NCI-H2196 treated with DMSO at 0.1 percent for 48 hours (cell line): ENCODE results near the gene PPP6R1.
"Not testable (repeated sequence)": the region's sequence is repeated elsewhere in the genome, so short reads cannot be mapped to it uniquely, and the experiment has no call there.

Source experiments
- DNase-seq: peaks from one replicate; lab custom pipeline; 2025; ENCODE audit not compliant: unreplicated experiment; lab: John Stamatoyannopoulos, UW

The PPP6R1 gene

GRCh38 chr19:55224679-55225414 lies 34.0 kb downstream of the PPP6R1 start:
- DNase-seq, result not testable (repeated sequence)

DNA sequence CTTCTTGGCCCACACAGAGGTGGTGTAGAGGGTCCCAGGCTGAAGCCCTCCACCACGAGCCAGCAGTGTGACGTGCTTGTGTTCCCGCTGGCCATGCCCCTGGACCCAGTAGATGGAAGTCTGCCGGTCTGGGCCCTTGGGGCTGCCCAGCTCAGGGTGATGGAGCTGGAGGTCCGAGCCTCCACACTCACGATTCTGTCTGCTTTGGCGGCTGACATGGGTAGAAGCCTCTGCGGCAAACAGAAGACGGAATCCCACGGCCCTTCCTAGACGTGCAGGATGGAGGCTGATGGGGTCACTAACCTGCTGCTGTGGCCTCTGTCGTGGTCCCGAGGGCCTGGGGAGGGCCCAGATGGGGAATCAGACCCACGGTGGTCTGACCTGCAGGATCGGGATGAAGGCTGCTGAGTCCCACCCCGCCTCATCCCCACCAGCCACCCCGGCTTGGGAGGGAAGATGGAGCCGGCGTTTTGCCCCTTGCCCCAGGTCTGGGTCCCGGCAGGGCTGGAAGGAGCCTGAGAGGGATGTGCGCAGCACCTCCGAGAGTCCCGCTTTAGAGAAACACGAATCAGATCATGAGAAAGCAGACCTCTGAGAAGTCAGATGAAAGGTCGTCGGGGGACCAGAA lies 34.7 kb downstream of the PPP6R1 start:
- no peak for DNase-seq

GRCh38 chr19:55223291-55224037 lies 35.4 kb downstream of the PPP6R1 start:
- no peak for DNase-seq

DNA sequence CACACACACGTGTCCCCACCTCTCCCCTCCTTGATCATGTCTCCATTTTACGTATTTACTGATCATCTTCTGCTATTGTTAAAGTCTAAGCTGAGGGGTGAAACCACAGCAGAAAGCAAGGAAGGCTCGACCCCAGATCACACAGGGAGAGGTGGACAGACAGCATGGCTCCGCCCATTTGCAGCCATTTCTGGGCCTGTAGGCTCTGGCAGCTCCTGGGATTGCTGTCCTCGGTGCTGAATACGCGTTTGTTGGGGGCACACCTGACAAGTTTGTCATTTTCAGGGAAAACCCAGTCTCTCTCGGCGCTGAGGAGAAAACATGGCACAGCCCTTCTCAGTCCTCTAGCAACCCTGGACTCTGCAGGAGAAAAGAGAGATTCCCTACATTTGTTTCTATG lies 38.3 kb downstream of the PPP6R1 start:
- DNase-seq, result no peak

DNA sequence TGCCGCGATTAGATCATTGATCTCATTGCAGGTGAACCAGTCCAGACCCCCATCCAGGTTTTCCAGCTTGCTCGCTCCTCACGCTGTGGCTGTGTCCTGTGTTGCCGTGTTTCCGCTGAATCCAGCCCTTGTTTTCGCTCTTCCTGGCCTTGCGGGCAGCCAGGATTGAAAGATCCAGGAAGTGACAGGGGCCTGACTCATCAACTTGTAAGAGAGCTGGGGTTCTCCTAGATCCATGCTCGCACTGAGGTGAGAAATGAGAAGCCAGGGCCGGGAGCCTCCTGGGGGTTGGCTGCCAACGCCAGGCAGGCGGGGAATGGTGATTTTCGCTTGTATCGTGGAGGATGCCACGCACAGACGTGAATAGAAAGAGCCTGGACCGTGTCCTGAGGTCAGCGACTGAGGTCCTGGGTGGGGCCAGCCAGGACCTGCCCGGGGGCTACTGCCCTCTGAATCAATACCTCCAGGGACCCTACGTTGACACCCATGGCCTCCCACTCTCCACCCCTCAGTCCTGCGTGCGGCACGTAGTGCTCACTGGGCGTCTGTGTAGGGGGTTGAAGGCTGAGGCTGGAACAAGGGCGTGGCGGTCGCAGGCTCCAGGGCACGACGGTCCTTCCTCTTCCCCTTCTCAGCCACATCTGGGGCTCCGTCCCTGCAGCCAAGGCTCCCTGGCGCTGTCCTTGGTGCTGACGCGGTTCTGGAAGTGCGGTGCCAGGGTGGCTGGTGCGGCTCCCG lies 42.2 kb downstream of the PPP6R1 start:
- peak; percentile 95 for DNase-seq

- no peak for DNase-seq
Observed at GRCh38 chr19:55213547-55213946, 45.3 kb downstream of the PPP6R1 start.

GRCh38 chr19:55212447-55212846 lies 46.4 kb downstream of the PPP6R1 start:
- DNase-seq, result no peak

- DNase-seq, result peak; percentile 77
Observed at GRCh38 chr19:55209693-55210472, 48.9 kb downstream of the PPP6R1 start.

DNA sequence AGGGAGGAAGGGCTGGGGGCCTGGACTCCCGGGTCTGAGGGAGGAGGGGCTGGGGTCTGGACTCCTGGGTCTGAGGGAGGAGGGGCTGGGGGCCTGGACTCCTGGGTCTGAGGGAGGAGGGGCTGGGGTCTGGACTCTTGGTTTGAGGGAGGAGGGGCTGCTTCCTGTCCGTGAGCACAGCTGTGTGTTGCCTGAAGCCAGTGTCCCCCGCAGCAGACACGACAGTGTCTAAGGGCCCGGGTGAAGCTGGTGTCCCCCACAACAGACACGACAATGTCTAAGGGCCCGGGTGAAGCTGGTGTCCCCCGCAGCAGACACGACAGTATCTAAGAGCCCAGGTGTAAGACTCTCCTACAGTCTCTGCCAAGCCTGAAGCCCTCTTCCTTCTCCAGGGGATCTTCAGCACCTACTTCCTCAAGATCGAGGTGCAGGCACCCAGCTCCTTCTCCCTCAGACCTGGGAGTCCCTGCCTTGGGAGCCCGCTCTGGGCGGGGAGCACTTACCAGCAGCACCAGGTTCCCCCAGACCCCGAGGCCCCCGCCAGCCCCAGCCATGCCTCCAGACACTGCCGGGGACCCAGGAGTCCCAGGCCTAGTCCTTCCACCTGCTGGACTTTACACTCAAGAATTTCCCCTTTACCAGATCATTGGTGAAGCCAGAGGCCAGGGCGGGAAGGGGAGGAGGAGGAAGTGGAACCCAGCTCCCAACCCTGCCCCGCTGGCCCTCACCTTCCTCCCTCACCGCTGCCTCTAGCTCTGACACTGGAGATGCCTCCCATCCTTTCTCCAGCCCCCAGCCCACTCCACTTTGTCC lies 49.7 kb downstream of the PPP6R1 start, which contains the start of gene PTPRH:
Gene PTPRH (minus strand): TSS at position 622 of the 813 bp plus-strand sequence. CDS start 68 bp downstream, at position 554.
- DNase-seq, result peak; percentile 17

DNA sequence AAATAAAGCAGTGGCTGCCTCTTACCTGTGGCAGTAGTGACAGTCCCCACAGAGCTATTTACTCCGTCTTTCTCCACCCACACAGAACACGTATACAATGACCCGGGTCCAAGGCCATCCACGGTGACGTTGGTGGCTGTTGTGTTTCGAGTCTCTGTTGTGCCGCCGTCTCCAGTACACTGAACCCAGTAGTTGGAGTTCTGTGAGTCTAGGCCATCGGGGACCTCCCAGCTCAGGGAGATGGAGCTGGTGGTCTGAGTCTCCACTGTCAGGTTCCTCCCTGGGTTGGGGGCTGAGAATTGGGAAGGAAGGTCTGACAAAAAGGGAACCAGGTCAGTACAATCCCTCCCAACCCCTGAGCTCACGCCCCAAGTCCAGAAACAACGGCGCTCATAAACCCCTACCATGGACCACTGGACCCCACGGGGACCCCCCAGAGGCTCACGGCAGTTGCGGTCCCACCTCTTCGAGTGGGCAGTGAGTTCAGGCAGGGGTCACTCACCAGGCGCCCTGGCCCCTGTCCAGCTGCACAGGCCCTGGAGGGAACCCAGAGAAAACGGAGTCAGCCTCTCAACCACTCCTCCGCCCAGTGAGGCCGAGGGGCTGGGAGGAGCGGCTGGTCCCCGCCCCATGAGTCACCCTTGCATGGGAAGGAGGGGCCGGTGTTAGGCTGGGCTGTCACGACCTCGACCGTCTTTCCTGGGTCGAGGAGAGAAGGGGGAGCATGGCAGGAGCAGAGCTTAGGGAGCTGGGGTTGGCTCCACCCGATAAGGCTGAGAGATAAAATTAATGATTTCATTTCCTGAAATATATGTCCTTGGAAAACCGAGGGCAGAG lies 51.9 kb downstream of the PPP6R1 start:
- DNase-seq, result peak; percentile 76

- DNase-seq, result not testable (repeated sequence)
Observed at GRCh38 chr19:55202199-55202598, 56.6 kb downstream of the PPP6R1 start.

DNA sequence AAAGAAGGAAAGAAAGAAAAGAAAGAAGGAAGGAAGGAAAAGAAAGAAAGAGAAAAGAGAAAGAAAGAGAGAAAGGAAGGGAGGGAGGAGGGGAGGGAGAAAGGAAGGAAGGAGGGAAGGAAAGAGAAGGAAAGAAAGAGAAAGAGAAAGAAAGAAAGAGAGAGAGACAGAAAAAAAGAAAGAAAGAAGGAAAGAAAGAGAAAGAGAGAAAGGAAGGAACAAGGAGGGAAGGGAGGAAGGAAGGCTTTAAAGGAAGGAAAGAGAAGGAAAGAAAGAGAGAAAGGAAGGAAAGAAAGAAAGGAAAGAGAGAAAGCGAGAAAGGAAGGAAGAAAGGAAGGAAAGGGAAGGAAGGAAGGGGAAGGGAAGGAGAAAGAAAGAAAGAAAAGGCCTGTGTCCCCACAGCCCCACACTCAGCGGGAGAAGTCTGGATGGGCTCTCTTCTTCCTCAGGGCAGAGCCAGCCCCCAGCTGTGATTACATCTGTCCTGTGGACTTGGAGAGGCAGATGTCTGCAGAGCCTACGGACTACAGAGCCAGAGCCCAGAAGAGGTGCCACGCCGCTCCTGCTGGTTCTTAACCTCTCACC lies 59.1 kb downstream of the PPP6R1 start:
- no peak for DNase-seq

- DNase-seq, result no peak
Observed at GRCh38 chr19:55198651-55199050, 60.2 kb downstream of the PPP6R1 start.

GRCh38 chr19:55197528-55197927 lies 61.3 kb downstream of the PPP6R1 start:
- no peak for DNase-seq

GRCh38 chr19:55196803-55197202 lies 62.0 kb downstream of the PPP6R1 start:
- no peak for DNase-seq

DNA sequence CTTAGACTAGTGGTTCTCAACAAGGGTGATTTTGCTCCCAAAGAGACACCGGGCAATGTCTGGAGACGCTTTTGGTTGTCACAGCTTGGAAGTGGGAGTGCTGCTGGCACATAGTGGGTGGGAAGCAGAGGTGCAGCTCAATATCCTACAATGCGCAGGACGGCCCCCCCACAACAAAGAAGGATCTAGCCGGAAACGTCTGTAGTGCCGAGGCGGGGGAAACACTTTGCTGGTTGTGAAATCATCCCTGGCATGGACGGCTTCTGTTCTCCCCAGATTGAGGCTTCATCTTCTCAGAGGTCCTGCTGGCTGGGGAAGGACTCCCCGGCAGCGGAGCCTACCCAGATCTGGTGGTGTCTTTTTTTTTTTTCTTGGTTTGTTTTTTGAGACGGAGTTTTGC lies 65.3 kb downstream of the PPP6R1 start:
- DNase-seq, result no peak

GRCh38 chr19:55189403-55189835 lies 69.4 kb downstream of the PPP6R1 start:
- no peak for DNase-seq

DNA sequence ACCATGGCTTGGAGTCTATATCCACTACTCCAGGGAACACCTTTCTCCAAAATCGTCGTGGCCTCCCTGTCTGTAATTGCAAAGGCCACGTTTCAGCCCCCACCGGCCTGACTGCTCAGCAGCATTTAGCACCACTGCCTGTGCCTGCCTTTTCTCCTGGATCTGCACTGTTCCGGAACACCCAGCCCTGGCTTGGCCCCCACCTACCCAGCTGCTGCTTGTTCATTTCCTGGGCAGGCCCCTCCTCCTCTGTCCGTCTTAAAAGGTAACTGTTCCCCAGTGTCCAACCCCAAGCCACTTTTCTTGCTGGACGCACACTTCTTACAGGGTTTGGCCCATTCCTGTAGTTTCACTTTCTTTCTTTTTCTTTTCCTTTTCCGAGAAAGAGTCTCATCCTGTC lies 70.2 kb downstream of the PPP6R1 start:
- no peak for DNase-seq
